ENCODE data around the gene TMCO4.
"Not testable (repeated sequence)": the region's sequence is repeated elsewhere in the genome, so short reads cannot be mapped to it uniquely, and the experiment has no call there.

The TMCO4 gene

DNA sequence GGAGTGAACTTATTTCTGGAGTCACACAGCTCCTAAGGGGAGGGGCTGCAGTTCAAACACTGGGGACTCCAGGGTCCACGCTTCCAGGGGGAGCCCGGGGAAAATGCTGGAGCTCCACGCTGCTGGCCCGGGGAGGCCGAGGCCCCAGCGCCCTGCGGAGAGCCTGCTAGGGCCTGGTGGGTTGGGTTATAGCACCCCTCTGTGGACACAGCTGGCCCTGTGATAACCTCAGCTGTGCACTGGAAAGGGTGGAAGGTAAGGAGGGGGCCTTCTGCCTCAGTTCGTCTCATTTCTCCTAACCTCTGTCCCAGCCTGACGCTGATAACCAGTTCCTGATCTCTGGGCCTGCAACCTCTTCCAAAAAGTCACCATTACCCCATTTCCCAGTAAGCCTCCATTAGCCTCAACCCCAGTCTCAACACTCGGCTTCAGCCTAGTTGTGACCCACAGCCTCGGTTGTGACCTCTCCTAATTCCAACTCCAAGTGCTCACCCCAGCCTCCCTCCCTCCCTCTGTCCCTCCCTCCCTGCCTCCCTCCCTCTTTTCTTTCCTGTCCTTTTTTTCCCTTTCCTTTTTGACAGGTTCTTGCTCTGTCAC is 148.5 kb downstream of the TMCO4 start:
- no peak for DNase-seq

- DNase-seq: no peak
Observed at GRCh38 chr1:19650416-19651140, 149.1 kb downstream of the TMCO4 start.

DNA sequence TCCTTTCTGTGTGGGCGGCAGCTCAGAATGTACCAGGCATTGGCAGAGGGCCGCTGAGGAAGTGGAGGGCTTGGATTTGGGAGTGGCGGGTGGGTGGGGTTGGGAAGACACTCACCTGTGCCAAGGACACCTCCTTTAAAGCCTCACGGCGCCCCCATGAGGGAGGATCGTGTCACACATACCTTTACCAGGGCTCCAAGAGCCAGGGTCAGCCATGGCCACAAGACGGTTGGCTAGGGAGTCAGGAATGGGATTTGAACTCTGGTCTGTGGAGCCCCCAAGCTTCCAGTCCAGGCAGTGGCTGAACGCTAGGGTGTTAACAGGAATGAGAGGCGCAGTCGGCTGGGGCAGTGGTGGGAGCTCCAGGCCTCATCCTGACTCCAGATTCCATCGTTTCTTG is 151.0 kb downstream of the TMCO4 start:
- no peak for DNase-seq

DNA sequence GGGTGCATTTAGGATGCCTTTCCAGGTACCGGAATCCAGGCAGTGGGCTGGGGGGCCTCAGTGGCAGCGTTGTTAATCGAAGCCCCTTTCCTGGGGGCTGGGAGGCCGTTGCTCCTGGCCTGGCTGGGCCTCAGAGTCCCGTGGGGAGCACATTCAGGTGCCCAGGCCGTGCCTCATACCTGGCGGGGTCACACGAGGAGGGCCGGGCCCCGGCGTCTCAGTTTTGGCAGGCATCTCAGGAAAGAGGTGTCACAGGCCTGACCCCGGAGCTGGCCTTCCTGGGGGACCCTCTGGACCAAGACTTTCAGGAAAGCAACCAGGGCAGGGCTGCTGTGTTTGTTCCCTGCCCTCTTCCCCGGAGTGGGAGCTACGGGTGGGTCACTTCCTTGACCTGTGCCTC is 151.5 kb downstream of the TMCO4 start:
- no peak for DNase-seq

DNA sequence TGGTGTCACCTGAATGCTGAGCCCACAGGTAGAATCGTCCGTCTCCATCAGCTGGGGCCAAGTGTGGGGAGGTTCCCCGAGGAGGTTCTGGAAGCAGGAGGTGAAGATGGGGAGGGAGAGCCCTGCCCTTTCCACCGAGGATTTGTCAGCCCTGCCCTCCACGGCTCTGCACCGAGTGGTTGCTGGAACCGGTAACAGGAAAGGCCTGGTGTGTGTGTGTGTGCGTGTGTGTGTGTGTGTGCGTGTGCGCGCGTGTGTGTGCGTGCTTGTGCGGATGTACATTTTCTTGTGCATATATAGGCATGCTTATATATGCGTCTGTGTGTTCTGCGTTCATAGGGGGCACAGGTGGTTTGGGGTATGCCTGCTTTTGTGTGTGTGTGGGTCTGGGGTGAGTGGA is 152.1 kb downstream of the TMCO4 start:
- DNase-seq: no peak

GRCh38 chr1:19646377-19647319 is 153.1 kb downstream of the TMCO4 start:
- no peak for DNase-seq

- no peak for DNase-seq
Observed at GRCh38 chr1:19645411-19646251, 154.1 kb downstream of the TMCO4 start.

GRCh38 chr1:19644681-19645410 is 154.9 kb downstream of the TMCO4 start:
- DNase-seq: no peak

DNA sequence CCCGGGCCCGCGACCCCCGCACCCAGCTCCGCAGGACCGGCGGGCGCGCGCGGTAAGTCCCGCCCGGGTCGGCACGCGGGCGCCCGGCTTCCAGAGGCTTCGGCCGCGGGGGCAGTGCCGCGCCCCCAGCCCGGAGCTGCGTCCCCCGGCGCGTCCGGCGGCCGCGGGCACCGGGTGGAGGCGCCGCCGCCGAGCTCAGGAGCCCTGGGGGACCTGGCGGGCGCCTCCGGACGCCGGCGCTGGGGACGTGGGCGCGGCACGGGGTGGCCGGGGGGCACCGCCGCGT is 155.4 kb downstream of the TMCO4 start:
- no peak for DNase-seq

- DNase-seq: no peak
Observed at GRCh38 chr1:19643602-19644394, 155.9 kb downstream of the TMCO4 start, which contains the start of gene NBL1. Gene NBL1 (plus strand): TSS chr1:19644311. CDS start chr1:19655031, 10,720 bp downstream.

DNA sequence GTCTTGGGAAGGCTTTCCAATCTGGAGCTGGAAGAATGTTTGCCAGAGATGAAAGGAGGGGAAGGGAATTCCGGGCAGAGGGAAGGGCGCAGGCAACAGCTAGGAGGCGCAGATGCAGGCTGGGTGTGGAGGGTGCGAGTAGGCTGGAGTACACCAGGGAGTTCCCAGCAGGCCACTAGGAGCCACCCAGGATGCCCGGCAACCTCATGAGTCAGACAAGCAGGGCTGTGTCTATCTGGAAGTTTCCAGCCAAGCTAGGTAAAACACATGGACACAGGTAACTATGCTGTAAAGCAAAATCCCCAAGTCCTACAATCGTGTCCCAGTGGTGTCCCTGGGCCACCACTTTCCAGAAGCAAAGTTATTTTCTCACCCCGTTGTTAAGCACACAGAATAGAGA is 156.6 kb downstream of the TMCO4 start:
- no peak for DNase-seq

DNA sequence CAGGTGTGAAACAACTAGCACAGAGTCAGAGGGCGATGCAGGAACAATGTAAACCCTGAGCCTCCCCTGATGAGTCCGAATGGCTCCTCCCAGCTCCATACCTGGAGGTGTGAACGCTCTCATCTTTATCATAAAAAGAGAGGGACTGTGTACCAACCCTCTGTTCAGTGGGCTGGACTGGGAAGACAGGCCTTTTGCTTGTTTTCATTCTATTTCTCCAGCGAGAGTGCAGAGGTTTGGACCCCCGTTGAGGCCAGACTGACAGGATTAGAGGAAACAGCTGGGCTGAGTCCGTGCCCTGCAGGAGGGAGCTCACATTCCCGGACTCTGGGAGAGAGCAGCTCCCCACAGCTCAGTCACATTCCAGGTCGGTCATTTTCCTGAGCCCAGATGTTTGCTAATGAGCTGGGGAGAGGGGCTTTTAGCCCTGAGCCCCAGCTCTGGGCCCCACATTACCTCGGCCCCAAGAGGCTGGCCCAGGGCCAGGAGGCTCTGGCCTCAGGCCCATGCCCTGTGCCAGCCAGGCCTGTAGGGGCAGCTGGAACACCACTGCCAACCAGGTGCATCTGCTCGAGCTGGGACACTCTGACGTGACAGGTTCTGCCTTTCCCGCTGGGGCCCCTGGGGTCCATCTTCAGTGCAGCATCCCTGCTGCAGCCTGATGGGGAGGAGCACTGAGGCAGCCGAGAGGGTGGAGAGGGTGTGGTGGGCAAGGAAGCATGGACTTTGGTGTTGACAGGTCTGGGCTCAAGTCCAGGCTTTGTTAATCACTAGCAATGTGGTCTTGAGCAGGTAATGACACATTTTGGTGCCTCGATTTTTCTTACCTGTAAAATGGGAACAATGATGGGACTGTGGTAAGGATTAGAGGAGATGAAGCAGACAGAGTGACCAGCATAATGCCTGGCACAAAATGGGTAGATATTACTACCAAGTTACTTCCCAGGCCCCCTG is 159.1 kb downstream of the TMCO4 start:
- no peak for DNase-seq

- DNase-seq: no peak
Observed at GRCh38 chr1:19639999-19640362, 159.7 kb downstream of the TMCO4 start.

DNA sequence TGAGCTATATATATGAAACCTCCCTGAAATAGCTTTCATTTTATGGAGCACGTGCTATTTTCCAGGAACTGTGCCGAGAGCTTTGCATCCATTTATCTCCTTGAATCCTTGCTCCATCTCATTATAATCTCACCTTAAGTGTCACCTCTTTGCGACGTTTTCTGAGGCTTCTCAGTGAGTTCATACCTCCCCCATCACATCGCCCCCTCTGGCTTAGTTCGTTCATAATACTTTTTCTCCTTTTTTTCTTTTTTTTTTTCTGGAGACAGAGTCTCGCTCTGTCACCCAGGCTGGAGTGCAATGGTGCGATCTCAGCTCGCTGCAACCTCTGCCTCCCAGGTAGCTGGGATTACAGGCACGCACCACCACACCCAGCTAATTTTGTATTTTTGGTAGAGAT is 160.5 kb downstream of the TMCO4 start:
- DNase-seq: not testable (repeated sequence)

GRCh38 chr1:19637606-19638005 is 162.1 kb downstream of the TMCO4 start:
- no peak for DNase-seq

DNA sequence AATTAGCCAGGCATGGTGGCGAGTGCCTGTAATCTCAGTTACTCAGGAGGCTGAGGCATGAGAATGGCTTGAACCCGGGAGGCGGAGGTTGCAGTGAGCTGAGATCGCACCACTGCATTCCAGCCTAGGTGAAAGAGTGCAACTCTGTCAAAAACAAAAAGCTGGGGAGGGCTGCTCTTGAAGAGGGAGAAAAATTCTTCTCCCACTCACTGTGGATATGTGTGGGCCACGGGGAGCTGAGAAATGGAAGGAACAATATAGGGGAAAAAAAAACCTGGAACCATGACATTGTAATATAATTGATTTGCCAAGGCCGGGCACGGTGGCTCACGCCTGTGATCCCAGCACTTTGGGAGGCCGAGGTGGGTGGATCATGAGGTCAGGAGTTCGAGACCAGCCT is 163.0 kb downstream of the TMCO4 start:
- not testable (repeated sequence) for DNase-seq

GRCh38 chr1:19636065-19636464 is 163.7 kb downstream of the TMCO4 start:
- no peak for DNase-seq

DNA sequence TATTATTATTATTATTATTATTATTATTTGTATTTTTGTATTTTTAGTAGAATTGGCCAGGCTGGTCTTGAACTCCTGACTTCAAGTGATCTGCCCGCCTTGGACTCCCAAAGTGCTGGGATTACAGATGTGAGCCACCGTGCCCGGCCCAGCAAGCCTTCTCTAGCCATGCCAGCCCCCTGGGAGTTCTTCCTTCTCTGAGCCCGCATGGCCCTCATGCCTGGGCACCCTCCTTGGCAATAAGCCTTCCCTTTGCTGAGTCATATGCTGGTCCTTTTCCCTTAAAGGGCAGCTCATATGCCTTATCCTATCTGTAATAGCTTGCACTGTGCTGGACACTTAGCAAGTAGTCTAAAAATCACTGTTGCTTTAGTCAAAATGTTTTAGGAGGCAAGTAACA is 164.1 kb downstream of the TMCO4 start:
- no peak for DNase-seq

GRCh38 chr1:19635064-19635463 is 164.7 kb downstream of the TMCO4 start:
- DNase-seq: not testable (repeated sequence)

DNA sequence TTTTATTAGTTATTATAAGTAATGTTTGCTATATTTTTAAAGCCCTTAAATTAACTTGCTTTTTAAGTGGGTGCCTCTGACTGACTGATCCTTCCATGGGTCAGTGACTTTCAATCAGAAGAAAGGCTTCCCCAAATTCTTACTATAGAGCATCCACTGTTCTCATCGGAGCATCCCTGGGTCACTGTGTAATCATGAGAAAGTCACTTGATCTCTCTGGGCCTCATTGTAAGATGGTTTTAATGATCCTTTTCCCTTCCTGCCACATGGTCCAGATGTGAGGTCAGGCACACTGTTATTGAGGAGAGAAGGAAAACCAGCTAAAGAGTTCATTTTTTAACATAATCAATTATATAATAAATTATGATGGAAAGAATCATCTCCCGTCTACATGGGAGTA is 166.6 kb downstream of the TMCO4 start:
- DNase-seq: no peak

Measured in NCI-H1436 treated with DMSO at 0.1 percent for 48 hours (cell line).